Measurements from ENCODE around the gene ALOX12B.

DNA sequence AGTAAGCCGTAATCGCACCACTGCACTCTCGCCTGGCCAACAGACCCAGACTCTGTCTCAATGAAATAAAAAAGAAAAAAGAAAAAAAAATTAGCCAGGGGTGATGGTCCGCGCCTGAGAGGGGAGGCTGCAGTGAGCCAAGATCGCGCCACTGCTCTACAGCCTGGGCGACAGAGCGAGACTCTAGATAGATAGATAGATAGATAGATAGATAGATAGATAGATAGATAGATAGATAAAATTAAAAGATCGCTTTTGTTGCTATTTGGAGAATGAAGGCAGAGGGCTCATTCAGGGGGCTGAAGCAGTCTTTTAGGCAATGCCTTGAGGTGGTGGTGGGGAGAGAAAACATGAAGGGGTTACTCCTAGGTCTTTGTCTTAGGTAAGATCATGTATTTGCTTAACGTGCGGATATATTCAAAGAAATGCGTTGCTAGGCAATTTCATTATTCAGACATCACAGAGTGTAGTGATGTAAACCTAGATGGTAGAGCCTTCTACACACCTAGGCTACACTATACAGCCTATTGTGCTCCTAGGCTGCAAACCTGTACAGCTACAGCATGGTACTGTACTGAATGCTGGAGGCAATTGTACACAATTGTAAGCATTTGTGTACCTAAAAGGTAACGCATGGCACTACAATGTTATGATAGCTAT is 40.7 kb upstream of the ALOX12B start:
- no peak for TF ChIP-seq POLR2A (IDR thresholded peaks at IDR 0.05)
- TF ChIP-seq, protein P1, sequence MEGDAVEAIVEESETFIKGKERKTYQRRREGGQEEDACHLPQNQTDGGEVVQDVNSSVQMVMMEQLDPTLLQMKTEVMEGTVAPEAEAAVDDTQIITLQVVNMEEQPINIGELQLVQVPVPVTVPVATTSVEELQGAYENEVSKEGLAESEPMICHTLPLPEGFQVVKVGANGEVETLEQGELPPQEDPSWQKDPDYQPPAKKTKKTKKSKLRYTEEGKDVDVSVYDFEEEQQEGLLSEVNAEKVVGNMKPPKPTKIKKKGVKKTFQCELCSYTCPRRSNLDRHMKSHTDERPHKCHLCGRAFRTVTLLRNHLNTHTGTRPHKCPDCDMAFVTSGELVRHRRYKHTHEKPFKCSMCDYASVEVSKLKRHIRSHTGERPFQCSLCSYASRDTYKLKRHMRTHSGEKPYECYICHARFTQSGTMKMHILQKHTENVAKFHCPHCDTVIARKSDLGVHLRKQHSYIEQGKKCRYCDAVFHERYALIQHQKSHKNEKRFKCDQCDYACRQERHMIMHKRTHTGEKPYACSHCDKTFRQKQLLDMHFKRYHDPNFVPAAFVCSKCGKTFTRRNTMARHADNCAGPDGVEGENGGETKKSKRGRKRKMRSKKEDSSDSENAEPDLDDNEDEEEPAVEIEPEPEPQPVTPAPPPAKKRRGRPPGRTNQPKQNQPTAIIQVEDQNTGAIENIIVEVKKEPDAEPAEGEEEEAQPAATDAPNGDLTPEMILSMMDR (IDR thresholded peaks at IDR 0.05): no peak

All from esophagus squamous epithelium (tissue), 4 donors.